PFSK-1 (cell line): ENCODE measurements around the gene LINGO4.

Source experiments
- POLR2AphosphoS5 ChIP-seq: IDR thresholded peaks from 2 replicates; pipeline ENCODE4 v1.6.1; 2012; ENCODE audit warnings: low read depth, mild to moderate bottlenecking, control low read depth, low read length, moderate library complexity
- SIN3A ChIP-seq: IDR thresholded peaks from 2 replicates; pipeline ENCODE4 v1.6.1; 2012; ENCODE audit warnings: mild to moderate bottlenecking, low read length, moderate library complexity, borderline replicate concordance; ENCODE audit not compliant: insufficient read depth
- TF ChIP-seq, protein P1 (sequence below), 2 experiments: IDR thresholded peaks; 2 replicates each; pipeline versions ENCODE4 v1.6.1 to v1.8.0; 2011 to 2012; ENCODE audit warnings: low read depth in 2 of 2, low read length in 2 of 2, control low read depth in 1 of 2, inconsistent platforms in 1 of 2, mild to moderate bottlenecking in 1 of 2, moderate library complexity in 1 of 2; ENCODE audit not compliant: insufficient read depth in 1 of 2

- TF ChIP-seq POLR2AphosphoS5 = no peak
- TF ChIP-seq, protein P1, sequence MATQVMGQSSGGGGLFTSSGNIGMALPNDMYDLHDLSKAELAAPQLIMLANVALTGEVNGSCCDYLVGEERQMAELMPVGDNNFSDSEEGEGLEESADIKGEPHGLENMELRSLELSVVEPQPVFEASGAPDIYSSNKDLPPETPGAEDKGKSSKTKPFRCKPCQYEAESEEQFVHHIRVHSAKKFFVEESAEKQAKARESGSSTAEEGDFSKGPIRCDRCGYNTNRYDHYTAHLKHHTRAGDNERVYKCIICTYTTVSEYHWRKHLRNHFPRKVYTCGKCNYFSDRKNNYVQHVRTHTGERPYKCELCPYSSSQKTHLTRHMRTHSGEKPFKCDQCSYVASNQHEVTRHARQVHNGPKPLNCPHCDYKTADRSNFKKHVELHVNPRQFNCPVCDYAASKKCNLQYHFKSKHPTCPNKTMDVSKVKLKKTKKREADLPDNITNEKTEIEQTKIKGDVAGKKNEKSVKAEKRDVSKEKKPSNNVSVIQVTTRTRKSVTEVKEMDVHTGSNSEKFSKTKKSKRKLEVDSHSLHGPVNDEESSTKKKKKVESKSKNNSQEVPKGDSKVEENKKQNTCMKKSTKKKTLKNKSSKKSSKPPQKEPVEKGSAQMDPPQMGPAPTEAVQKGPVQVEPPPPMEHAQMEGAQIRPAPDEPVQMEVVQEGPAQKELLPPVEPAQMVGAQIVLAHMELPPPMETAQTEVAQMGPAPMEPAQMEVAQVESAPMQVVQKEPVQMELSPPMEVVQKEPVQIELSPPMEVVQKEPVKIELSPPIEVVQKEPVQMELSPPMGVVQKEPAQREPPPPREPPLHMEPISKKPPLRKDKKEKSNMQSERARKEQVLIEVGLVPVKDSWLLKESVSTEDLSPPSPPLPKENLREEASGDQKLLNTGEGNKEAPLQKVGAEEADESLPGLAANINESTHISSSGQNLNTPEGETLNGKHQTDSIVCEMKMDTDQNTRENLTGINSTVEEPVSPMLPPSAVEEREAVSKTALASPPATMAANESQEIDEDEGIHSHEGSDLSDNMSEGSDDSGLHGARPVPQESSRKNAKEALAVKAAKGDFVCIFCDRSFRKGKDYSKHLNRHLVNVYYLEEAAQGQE (IDR thresholded peaks at IDR 0.05; ENCODE audit: insufficient read depth in 1 of 2, low read depth in 2 of 2, low read length in 2 of 2) = no peak
- no peak for TF ChIP-seq SIN3A
These were observed 8.2 kb upstream of the LINGO4 start for GRCh38 chr1:151813271-151813977.
